Femur (tissue), 1 donor: ENCODE data around the gene UBALD2.
"Not testable (repeated sequence)": the region's sequence is repeated elsewhere in the genome, so short reads cannot be mapped to it uniquely, and the experiment has no call there.

Source experiments
- DNase-seq: peaks from one replicate; pipeline ENCODE4 v3.0.0-alpha.2; 2017

UBALD2 gene

DNA sequence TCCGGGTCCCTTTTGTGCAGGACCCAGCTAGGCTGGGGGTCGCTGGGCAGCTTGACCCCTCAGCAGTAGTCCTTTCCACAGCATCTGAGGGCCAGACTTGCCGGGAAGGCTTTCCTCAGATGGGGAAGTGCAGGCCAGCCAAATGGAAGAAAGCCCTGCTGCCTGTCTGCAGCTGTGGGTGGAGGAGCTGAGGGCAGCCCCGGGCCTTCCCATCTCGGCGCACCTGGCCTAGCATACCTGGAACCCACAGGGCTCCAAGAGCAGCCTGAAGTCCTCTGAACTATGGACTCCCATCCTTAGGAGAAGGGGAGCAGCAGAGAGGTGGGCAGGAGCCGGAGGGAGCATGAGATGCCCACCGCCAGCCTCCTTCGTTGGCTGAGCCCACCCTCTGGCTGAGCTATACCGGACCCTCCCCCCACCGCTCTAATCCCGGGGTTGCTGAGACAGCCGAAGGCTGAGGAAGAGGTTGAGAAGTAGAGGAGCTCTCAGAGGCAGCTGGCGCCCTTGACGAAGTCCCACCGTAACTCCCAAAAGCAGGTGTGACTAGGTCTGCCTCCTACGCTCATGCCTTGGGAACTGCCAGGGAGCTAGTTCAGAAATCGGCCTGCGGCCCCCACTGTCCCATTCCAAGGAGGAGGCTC lies 13.2 kb downstream of the UBALD2 start:
- DNase-seq, result no peak

DNA sequence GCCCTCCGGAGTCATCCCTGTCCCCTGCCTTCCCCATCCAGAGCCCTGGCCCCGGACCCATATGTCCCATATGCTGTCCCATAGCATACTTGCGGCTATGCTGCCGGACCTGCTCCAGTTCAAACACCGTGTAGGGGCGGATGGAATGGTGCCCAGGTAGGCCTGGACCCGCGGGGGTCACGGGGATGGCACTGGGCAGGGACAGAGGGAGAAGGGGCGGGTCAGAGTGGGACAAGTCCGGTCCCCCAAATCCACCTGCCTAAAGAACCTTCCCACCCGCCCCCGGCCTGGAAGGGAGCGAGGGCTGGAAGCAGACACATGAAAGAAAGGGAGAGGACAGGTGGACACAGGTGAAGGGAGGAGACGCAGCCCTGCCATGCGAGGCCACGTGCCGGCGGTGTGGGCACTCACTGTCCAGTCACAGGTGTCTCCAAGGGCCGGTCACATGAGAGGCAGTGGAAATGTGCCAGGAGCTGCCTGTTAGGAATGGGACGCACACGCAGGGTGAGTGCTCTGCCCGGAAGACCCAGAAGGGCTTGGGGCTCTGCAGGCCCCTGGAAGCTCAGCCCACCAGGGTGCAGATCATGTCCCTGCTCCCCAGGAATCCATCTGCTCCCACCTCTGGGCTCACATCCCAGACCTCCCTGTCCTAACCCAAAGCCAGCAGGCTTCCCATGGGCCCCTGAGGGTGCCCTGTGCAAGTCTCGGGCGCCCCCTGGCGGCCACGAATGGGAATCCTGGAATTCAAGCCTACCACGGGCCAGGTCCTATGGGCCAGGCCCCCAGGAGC lies 14.0 kb downstream of the UBALD2 start:
- peak; percentile 91 for DNase-seq

DNA sequence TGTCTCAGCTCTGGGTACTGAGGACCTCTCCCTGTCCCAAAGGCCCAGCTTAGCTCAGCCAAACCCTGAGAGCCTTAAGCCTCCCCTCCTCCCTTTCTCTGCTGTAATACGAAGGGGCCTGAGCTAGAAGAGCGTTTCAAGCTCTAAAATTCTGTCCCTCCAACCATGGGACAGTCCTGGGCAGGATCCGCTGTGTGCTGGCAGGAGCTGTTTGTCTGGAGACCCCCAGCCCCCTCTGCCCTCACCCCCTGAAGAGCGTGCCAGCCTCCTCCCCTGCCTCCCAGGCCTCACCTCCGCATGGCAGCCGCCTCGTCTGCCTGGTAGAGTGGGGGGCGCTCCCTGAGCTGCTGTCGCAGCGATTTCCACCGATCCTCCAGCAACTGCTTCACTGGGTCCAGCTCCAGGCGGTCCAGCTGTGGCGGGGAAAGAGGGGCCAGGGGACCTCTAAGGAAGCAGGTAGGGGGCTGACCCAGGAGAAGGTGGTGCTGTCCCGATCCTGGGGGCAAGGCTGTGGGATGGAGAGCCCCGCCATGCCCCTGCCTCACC lies 14.7 kb downstream of the UBALD2 start:
- no peak for DNase-seq

DNA sequence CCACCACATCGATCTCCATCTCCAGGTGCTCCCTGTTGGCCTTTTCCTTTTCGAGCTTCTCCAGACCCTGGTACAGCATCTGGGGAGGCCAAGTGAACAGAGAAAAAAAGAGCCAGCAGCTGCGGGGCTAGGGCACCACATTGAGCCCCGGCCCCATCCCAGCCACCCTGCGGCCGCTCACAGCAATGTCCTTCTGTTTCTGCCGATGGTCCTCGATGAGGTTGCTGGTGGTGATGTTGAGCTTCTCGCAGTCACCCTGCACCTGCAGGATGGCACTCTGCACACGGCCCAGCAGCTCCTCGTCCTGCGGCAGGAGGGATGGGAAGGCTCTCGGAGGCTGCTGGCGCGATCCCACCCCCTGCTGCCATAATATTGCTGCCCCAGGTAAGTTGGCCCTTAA lies 15.5 kb downstream of the UBALD2 start:
- DNase-seq, result no peak

DNA sequence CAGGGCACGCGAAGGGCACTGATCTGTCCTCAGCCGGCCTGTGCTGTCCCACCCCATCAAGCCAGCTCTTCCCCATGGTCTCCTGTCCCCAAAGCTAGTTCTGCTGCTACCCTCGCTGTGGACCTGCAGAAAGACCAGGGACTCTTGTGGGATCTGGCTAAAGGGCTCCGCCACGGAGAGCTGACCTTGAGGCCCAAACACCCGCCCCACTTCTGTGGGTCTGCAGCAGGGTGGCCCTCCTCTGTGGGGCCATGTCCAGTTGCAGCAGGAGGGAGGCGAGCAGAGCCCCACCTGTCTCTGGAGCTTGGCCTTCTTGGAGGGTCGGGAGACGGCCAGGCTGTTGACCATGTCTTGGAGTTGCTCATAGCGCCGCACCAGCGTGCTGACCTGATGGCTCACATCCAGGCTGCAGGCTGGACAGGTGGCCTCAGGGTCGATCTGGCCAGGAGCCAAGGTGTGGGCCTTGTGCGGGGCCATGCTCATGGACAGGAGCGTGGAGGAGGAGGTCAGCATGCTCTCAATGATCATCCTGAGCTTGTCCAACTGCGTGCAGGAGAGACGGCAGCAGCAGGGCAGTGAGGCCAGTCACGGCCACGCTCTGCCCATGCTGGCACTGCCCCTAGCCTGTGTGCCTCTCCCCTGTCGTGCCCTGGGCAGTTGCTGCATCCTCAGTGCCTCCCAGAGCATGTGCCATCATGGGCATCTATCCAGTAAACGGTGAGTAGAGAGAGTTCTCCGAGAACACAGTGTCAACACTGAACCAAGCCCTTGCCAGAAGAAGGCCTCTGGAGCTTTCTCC lies 16.6 kb downstream of the UBALD2 start:
- no peak for DNase-seq

DNA sequence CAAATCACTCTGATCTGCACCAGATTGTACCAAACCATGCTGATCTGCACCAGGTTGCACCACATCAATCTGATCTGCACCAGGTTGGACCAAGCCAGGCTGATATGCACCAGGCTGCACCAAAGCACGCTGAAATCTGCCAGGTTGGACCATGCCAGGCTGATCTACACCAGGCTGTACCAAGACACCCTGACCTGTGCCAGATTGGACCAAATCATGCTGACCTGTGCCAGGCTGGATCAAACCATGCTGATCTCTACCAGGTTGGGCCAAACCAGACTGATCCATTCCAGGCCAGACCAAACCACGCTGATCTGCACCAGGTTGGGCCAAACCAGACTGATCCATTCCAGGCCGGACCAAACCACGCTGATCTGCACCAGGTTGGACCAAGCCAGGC lies 27.4 kb downstream of the UBALD2 start:
- no peak for DNase-seq

DNA sequence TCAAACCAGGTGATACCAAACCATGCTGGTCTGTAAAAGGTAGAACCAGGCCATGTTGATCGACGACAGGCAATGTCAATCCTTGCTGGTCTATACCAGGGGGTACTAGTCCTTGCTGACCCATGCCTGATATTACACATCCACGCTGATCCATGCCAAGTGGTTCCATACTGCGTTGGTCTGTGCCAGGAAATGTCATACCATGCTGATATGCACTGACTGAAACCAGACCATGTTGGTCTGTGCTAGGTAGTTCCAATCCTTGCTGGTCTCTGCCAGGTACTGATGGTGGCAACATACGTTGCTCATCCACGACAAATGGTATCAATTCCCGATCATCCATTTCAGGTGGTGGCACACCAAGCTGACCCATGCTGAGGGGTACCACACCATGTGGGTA lies 28.0 kb downstream of the UBALD2 start:
- DNase-seq, result no peak

DNA sequence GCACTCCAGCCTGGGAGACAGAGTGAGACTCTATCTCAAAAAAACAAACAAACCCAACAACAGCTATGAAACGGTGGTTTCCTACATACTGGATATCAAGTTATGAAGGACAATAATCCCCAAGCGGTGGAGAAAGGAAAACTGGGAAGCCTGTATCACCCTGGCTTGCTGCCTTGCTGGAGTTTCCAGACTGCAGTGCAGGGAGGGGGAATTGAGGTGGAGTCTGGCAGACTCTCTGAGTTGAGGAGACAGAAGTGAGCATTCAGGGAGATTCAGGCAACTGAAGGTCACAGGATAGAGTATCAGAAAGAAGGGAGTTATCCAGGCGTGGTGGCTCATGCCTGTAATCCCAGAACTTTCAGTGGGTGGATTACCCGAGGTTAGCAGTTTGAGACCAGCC lies 31.0 kb downstream of the UBALD2 start:
- no peak for DNase-seq

DNA sequence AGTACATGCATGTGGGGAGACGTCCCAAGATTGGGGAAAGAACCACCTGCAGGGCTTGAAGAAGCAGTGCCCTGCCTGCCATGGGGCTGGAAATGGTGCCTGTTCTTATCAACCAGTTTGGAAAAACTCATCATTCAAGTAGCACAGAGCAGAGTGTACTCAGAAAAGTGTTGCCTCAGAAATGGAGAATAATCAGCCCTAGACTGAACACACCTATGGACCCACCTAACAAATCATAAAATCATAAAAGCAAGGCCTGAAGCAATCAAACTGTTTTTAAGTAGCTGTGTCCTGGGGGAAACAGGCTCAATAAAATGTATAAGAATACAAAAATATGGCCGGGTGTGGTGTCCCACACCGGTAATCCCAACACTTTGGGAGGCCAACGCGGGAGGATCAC lies 31.7 kb downstream of the UBALD2 start:
- no peak for DNase-seq

DNA sequence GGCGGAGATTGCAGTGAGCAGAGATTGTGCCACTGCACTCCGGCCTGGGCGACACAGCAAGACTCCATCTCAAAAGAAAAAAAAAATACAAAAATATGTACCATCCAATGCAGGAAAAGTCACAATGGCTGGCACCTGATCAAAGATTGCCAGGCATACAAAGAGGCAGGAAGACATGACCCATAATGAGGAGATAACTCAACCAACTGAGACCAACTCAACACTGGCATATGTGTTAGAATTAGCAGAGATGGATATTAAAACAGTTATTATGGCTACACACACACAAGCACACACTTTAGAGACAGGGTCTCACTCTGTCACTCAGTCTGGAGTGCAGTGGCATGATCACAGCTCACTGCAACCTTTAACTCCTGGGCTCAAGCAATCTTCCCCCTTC lies 32.3 kb downstream of the UBALD2 start:
- DNase-seq, result no peak

DNA sequence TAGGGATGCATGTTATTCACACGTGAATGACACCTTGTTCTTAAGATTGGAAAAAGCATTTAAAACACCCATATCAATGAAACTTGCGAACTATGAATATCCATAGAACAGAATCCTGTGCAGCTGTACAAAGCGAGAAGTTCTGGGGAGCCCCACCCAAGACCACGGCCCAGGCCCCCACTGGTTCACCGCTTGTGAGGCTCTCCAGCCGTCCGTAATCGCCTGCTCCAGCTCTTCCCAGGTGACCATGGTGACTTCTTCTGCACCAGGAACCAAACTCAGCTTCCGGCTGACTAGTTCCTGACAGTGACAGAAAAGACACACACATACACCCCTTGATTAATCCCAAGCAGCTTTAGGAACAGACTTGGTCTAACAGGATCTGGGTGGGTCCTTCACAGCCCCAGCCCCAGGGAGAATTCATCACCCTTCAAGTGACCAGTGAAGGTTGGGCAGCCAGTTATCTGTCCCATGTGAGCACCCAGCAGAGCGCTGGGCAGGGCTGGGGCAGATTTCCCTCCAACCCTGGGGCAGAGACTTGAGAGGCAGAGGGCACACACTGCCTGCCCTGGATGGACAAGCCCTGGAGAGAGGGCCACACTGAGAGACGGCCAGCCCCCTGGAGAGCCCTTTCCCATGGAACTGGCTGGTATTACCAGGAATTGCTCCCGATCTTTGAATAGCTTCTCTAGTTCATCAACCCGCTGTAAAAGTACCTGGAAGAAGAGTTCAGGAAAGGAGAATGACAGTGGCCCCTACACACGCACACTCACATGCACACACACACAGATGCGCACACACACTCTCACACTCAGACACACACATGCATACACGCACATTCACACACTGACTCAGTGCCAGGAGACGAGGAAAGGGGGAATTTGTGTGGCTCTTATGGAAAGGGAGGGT lies 39.3 kb downstream of the UBALD2 start:
- DNase-seq, result no peak

DNA sequence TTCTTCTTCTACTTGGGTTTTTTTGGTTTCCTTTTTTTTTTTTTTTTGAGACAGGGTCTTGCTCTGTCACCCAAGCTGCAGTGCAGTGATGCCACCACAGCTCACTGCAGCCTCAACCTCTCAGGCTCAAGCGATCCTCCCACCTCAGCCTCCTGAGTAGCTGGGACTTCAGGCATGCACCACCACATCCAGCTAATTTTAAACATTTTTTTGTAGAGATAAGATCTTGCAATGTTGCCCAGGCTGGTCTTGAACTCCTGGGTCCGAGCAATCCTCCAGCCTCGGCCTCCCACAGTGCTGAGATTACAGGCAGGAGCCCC lies 39.9 kb downstream of the UBALD2 start:
- DNase-seq, result not testable (repeated sequence)

DNA sequence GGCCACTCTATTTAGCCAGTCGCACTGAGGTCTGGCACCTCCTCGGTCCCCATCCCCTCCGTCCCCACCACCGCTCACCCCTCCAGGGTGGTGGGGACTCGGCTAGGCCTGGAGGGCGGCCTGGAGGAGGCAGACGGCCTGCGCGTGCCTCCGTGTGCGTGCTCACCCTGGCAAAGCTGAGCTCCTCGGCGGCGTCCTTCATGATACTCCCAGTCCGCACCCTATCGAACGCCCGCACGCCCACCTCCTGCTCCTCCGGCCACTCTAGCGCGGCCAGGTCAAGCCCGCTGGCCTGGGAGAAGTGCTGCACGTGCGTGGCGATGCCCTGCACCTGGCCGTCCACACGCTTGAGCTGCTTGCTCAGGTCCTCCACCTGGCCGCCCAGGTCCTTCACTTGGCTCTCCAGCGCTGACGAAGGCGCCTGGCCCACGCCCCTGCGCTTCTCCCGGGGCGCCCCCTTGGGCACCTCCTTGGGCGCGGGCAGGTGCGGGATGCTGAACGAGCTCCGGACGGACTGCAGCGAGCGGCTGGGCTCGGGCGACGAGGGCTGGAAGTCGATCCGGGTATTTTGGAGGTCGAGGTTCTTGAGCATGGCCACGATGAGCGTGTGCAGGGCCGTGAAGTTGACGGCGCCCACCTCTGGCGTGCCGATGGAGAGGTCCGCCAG lies 42.3 kb downstream of the UBALD2 start:
- DNase-seq, result no peak

DNA sequence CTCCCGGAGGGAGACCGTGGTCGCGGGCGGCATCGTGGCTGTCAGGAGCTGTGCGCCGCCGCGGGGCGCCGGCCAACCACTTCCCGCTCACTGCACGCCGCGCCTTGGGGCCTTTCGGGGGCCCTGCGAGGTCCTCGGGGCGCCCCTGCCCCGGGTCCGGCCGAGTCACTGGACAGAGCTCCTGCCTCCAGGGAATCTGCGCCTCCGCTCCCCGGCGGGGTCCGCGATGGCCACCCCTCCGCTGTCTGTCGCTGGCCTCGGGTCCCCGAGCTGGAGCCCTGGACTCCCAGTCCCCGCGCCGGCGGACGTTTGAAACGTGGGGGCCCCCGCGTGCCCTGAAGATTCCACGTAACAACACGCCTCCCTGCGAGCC lies 42.8 kb downstream of the UBALD2 start, which contains the start of gene QRICH2:
Gene QRICH2, minus strand, starts transcription at position 311 of the 373 bp plus-strand sequence. Its CDS starts 278 bp downstream, at position 33.
- DNase-seq, result no peak

DNA sequence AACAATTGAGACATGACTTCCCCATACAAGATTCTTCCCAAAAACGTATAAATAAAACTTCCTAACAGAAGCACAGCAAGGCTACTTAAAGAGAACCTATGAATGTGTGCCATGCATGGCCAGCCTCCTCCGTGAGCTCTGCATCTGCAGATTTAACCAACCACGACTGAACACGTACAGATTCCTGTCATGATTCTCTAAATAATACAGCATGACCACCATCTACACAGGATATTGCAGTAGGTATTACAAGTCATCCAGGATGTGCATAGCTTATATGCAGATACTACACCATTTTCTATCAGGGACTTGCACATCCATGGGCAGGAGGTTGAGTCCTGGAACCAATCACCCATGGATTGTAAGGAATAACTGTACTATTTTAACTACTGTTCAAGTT lies 44.3 kb downstream of the UBALD2 start:
- no peak for DNase-seq

DNA sequence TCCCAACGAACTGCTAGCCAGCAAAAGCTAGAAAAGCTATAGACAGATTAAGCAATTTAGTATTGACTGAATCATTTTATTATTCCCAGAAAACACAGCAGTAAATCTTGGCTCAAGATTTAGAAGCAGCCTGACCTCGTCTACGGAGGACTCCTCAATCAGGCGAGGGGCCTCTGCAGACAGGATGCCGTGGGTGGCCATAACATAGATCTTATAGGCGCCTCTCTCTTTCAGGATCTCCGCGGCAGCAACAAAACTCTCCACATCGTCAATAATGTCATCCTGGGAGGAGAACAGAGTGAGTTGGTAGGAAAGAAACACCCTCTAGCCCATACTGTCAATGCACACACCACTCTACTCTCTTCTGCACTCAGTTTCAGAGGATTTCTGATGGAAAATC lies 47.6 kb downstream of the UBALD2 start:
- no peak for DNase-seq

DNA sequence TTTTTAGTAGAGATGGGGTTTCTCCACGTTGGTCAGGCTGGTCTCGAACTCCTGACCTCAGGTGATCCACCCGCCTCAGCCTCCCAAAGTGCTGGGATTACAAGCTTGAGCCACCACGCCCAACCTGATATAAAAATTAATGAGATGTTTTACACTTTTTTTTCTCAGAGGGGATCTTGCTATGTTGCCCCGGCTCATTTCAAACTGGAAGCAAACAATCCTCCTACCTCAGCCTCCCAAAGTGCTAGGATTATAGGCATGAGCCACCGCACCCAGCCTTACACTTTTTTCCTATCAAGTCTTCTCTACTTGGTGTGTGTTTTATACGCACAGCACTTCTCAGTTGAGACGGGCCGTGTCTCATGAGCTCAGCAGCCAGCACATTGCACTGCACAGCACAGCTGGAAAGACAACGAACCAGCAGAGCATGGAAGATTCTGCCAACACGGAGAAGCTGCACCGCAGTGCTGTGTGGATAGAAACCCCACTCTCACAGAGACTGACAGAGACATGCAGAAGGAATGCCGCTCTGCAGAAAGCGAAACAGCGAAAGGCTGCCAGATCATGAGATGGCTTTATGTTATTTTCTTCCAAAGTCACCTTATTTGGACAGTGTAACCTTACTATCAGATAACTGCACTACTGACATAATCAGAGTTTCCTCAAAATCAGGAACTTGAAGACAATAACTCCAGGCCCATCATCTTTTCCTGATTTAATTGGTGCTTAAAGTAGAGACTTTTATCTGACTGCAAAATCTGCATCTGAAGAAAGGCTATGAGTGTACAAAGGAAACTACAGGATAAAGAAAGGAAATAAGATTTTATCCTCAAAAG lies 49.5 kb downstream of the UBALD2 start:
- no peak for DNase-seq

DNA sequence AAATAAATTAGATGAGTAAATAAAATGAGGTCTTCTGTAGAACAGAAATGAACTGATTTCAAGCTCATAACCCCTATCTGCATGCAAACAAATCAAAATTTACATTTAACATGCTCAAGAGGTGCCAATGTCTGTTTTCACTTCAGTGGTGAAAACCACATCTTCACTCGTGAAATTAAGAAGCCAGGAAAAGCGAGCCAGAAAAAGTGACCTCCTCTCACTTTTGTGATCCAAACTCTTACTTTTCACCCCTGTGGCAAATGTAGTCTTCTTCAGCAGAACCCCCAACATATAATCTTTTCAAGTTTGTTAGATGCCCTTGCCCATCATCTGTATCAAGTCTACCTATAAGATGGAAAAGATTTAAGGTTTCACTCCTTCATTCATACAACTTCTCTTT lies 52.4 kb downstream of the UBALD2 start:
- no peak for DNase-seq

DNA sequence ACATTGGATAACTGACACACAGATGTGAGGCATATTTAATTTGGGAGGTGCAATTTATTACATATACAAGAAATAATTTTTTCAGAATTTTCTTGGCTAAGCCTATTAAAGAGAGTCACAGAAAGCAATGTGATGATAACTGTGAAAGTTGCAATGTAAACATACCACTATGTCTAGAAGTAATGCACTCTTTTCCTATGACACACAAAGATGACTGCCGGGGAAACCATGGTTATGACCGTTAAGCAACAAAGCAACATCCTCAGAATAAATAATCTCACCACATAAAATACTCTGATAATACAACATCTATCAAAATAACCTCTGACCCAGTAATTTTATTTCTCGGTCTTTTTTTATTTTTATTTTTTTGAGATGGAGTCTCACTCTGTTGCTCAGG lies 53.4 kb downstream of the UBALD2 start:
- DNase-seq, result no peak
